HG03342 (cell line): ENCODE data around the gene HM13.
"Not testable (repeated sequence)": the region's sequence is repeated elsewhere in the genome, so short reads cannot be mapped to it uniquely, and the experiment has no call there.

Experiments used
- ATAC-seq: cut with Tn5 transposase; IDR thresholded peaks from one replicate; pipeline ENCODE4 v1.9.1; 2021; ENCODE audit warnings: mild to moderate bottlenecking, moderate library complexity; ENCODE audit not compliant: unreplicated experiment

HM13 gene

DNA sequence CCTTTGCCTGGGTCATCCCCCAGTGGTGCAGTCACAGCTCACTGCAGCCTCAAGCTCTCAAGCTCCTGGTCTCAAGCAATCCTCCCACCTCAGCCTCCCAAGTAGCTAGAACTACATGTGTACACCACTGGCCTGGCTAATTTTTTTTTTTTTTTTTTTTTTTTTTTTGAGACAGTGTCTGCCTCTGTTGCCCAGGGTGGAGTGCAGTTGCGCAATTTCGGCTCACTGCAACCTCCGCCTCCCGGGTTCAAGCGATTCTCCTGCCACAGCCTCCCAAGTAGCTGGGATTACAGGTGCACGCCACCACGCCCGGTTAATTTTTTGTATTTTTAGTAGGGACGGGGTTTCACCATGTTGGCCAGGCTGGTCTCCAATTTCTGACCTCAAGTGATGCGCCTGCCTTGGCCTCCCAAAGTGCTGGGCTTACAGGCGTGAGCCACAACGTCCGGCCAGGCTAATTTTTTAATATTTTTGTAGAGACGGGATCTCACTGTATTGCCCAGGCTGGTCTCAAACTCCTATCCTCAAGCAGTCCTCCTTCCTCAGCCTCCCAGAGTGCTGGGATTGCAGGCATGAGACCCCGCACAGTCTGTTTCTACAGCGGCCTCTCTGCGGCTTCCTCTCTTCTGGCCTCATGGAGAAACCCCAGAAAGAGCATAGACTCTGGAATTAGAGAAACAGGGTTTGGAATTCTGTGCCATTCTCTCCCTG is 65.9 kb downstream of the HM13 start:
- ATAC-seq: not testable (repeated sequence)

DNA sequence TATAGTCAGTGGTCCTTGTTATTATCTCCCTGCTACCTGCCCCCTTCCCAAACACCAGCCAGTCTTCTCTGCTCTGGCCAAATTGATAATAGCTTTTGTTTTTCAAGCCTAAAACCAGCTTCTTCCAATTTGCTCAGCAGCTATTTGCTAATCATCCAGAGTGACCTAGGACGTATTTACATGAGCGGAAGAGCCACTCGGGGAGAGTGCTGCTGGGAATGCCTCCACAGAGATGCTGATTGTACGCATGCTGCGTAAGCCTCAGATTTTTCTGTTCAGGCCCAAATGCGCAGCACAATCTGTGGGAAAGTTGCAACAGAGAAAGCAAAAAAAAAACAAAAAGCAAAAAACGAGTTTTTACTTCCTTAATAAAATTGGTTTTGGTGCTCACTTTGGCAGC is 66.5 kb downstream of the HM13 start:
- no peak for ATAC-seq

DNA sequence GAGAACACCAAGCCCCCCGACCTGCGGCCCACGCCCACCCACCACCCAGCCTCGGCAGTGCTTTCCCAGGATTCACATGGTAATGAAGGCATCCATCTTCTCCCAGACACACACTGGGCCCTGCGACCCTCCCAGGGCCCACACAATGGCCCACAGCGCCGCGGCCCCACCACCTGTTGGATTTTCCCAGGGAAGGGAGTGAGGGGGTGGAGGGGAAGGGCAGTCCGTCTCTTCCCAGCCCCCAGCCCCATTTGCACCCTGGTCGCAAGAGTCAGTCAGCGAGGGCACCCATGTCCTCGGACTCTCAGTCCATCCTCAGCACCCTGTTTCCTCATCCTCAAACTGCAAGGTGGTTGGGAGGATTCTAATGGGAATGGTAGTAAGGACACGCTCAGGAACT is 67.1 kb downstream of the HM13 start:
- no peak for ATAC-seq

DNA sequence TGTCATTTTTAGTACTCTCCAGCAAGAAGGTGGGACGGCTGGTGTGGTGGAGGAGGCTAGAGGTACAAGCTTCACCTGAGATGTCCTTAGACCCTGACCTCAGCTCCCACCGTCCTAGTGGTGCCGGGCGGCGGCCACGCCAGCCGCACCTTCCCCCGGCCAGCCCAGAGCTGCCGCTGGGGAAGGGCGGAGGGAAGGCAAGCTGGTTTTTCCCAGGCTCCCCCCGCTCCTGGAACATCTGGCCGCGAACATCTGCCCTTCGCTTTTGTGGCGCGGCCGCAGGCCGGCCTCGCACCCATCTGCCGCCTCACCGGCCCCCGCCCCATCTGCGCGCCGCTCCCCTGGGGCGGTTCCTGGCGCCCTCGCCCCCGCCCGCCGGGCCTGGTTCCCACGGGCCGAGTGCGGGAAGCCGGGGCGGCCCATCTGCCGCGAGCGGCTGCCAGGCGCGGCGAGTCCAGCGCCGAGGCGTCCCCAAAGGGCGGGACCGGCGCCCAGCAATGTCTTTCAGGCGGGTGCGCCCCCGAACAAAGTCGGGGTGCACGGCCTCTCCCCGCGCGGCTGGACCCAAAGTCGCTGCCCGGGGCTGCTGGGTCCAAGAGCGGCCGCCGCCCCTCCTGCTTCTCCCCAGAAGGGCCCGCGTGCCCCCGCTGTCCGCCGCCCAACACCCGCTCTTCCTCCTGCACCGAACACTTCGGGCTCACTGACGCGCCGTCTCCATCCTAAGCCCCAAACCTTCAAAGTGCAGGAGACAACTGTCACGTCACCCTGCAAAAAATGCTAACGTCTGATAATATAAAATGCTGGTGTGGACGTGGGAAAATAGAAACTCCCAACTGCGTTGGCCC is 73.5 kb downstream of the HM13 start:
- no peak for ATAC-seq

DNA sequence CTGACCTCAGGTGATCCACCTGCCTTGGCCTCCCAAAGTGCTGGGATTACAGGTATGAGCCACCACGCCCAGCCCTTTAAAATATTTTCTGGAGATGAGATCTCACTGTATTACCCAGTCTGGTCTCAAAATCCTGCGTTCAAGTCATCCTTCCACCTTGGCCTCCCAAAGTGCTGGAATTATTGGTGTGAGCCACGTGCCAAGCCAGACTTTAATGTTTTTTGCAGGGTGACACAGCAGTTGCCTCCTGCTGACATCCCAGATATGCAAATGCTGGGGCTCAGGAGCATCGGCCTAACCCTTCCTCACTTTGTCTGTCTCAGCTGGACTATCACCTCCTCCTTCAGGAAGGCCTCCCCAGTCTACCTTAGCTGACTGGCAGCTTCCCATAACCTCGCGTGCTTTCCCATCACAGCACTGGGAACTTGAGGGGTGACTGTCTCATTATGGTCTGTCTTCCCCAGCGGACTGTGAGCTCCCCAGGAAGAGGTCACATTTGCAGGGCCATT is 76.5 kb downstream of the HM13 start:
- ATAC-seq: no peak

DNA sequence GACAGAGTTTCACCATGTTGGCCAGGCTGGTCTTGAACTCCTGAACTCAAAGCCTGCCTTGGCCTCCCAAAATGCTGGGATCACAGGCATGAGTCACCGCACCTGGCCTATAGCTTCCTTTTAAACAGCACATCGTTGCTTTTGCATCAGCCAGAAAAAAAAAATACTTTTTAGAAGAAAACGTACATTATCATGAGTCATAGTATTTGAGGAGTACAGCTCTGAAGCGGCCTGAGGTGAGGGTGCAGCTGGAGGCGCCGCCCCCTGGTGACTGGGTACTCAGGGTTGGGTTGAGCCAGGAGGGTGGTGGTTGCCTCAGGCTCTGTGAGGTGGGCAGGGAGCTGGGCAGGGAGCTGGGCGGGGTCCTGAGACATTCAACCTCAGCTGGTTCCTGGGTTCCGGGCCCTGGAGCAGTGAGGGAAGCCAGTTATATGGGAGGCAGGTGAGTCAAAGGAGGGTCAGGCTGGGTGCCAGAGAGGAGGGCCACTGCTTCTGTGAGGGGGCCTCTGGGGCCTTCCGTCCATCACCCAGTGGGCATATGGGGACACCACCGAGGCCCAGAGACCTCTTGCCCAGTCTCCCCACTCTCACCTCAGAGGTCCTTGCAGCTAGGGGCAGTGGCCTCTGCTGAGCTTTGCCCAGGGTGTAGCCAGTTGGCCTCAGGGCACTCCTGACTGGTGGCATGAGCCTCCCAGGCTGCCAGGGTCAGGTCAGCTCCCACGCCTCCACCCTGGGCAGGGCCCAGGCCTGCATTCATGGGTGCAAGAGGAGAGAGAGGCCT is 79.2 kb downstream of the HM13 start:
- ATAC-seq: no peak

DNA sequence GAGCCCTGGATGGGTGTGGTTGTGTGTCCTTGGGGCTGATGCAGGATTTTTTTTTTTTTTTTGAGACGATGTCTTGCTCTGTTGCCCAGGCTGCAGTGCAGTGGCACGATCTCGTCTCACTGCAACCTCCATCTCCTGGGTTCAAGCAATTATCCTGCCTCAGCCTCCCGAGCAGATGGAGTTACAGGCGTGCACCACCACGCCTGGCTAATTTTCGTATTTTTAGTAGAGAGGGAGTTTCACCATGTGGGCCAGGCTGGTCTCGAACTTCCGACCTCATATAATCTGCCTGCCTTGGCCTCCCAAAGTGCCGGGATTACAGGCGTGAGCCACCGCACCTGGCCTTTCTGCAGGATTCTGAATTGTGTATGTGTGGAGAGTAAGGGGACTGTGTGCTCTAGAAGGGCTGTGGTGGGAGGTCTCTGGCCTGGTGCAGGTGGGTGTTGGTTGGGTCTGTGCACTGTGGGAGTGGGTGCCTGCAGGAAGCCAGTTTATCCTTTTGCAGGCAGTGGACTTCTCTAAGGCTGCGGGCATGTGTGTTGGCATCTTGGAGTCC is 79.8 kb downstream of the HM13 start:
- no peak for ATAC-seq

DNA sequence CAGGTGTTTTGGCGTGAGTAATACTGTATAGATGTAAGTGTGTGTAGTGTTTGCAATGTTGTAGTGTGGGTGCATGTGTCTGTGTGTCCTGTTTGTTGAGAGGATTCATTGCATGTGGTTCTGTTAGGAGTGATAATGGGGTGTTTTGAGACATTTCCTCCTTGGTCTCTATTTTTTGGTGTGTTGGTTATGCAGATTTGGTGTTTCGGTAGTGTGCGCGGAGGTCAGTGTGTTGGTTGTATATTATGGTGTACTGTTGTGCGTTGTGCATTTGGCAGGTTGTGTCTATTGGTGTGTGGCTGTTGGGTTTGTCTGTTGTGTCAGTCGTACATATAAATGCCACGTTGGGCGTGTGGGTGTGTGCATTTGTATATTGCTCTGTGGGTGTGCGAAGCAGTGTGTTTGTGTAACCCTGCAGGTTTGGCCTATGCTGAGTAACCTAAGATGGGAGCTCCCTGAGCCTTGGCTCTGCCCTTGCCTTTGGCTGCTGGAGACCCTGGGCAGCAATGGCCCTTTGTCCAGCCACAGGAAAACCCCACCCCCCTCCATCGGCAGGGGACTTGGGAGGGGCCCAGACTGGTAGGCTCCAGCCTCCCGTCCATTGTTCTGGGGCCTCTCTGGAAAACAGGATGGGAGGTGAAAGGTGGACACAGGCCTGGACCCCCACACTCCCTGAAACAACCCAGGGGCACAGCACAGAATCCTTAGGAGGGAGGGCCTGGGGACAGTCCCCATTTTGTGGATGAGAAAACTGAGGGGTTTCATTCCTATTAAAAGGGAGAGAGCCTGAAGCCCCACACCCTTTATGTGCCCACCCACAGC is 80.5 kb downstream of the HM13 start:
- no peak for ATAC-seq

DNA sequence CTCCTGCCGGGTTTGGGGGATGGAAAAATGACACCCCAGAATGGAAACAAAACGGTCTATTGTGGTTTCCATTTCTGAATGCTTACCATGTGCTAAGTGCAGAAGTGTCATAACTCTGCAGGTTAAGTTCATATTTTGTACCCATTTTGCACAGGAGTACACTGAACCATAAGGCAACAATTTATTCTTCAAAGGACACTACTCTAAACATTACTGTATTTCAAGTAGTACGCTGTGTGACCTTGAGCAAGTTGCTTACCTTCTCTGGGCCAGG is 81.1 kb downstream of the HM13 start:
- ATAC-seq: no peak

DNA sequence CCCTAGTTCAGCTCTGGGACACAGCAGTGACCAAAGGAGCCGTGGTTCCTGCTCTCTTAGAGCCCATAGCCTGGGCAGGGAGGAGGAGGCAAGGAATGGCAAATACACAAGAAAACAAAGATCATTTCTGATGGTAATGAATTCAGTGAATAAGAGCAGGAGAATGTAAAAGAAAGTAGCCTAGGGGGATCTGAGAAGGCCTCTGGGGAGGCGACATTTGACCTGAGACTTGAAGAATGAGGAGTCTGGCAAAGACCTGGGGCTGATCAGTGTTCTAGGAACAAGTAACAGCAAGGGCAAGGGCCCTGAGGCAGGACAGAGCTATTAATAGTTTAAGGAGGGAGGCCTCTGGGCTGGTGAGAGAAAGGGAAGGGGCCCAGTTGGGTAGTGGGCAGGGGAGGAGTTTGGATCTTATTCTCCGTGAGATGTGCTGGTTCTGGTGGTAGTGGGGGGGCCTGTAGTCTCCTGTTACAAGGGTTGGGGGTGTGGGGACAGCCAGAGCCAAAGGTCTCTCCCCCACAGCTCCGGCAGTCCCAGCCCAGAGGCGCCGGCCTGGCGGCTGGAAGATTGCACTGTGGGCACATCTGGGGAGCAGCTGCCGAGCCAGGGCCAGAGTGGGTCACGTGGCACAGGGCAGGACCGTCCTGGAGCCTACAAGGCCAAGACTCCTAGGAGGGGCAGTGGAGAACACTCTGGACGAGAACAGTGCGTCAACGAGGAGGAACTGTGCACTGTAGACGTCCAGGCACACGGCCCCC is 81.6 kb downstream of the HM13 start:
- ATAC-seq: no peak

DNA sequence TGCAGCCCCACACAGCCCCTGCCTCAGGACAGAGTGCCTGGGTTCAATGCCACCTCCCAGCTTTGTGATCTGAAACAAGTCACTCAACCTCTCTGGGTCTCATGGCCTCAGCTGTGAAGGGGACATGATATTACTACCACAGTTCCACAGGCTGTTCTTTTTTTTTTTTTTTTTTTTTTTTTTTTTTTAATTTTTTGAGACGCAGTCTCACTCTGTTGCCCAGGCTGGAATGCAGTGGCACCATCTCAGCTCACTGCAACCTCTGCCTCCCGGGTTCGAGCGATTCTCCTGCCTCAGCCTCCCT is 82.1 kb downstream of the HM13 start:
- not testable (repeated sequence) for ATAC-seq

DNA sequence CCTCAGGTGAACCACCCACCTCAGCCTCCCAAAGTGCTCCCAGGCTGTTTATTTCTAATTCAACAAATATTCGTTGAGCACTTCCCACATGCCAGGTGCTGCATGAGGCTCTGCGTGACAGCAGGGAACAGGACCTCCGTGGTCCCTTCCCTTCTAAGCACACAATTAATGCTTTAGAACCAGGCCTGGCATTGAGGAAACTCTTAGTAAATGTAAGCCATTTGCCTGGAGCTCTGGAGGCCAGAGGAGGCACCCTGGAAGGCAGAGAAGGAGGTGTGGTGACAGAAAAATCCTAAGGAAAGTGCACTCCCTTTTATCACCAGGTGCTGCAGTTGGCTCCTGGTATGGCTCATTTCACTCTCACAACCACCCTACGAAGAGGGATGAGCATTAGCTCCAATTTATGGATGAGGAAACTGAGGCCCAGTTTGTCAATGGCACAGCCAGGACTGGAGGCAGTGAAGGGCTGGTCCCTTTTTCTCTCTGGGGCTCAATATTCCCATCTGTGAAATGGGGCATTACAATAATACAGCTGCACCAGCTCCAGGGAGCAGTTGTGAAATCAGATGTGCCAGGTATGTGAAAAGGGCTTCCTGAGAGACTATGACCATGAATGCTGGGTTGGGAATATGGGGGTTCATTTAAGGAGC is 82.7 kb downstream of the HM13 start:
- no peak for ATAC-seq

DNA sequence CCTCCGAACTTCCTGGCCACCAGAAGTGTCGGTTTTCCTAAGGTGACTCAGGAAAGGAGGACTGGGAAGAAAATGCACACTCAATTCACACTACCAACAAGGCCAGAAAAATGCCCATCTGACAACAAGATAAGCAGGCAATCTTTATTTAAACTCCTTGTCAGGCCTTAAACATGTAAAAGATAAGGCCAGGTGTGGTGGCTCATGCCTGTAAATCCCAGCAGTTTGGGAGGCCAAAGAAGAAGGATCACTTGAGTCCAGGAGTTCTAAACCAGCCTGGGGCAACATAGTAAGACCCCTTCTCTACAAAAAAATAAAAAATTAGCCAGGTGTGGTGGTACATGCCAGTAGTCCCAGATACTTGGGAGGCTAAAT is 83.2 kb downstream of the HM13 start:
- no peak for ATAC-seq

DNA sequence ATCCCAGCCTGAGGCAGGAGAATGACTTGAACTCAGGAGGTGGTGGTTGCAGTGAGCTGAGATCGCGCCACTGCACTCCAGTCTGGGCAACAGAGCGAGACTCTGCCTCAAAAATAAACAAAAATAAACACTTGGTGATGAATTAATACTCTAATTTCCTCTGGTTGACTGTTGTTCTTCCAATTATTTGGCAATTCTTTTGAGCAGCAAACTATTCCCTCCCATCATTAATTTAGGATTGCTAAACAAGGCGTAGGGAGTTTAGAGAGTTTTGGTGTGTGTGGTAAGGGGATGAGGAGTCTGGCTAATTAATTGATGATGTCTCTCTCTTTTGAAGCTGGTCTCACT is 88.2 kb downstream of the HM13 start:
- ATAC-seq: no peak

DNA sequence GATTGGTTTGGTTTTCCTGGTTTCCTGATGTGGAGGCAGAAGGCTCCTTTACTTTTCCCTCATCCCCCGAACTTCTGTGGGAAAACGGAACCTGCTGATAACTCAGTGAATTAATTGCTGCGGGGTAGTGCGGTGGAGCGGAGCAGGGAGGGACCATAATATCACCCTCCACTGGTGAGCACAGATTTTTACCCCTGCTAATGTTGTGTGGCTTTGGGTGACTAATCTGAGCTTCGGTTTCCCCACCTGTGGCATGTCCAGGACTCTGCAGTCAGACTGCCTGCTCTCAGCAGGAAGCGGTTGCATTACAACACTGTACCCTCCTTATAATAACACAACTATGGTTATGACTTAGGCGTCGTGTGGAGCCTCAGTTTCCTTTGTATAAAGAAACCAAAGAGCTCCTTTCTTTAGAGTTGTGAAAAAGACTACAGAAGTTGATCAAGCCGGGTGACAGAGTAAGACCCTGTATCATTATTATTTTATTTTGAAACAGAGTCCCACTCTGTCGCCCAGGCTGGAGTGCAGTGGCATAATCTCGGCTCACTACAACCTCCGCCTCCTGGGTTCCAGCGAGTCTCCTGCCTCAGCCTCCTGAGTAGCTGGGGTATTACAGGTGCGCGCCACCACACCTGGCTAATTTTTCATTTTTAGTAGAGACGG is 88.7 kb downstream of the HM13 start:
- ATAC-seq: peak; percentile 52

DNA sequence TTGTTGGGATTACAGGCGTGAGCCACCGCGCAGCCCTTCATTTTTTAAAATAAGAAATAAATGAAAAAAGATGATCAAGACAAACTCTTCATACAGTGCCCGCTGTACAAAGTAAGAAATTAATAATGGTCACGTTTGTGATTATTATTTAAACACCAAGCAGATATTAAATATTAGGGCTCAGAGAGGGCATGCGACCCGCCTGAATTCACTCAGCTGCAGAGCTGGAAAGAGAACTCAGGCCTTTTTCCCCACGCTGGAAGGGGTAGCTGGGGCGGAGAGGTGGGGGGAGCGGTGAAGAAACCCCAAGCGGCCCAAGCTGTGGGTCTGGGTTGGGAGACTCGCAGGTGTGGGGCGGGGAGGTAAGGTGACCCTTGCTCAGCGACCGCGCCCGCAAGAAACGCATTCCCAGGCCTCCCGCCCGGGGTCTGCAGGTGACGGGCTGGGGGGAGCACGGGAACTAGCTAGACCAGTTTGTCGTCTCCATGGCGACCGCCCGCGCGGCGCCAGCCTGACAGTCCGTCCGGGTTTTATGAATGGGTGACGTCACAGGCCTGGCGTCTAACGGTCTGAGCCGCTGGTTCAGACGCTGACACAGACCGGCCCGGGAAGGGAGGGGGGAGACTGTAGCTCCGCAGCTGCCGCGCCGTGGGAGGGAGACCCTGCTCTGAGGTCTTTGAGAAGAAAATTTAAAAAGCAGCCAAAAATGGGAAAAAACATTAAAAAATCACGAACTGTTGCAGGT is 89.8 kb downstream of the HM13 start:
- ATAC-seq: peak; percentile 62

DNA sequence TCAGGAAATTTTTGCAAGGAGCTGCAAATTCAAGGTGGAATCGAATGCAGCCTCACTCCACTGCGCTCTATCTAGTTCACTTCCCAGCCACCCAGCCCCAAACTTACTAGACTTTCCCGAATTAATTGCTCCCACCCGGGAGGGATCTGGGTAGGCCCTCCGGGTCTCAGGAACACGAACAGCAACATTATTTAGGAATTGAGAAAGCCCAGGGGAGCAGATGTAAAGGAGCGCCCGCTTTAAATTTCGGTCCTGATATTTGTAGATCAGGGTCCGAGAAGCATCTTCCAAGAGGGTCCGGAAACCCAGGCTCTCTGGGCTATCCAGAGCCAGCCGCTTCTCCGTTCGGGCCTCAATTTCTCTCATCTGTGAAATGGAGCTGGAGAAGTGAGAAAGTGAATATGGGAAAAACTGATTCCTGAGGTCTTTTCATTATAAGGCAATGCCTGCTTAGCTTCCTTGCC is 90.4 kb downstream of the HM13 start:
- ATAC-seq: no peak
